Ammon's horn (tissue), 1 donor: Measurements from ENCODE around the gene ZNF317.
"Not testable (repeated sequence)": the region's sequence is repeated elsewhere in the genome, so short reads cannot be mapped to it uniquely, and the experiment has no call there.

Experiments used
- DNase-seq: peaks from one replicate; pipeline ENCODE4 v3.0.0-alpha.2; 2016; ENCODE audit warnings: low spot score

The ZNF317 gene

GRCh38 chr19:9175326-9175725 is 35.1 kb downstream of the ZNF317 start:
- DNase-seq: no peak

GRCh38 chr19:9178901-9179300 is 38.7 kb downstream of the ZNF317 start, which contains the start of gene OR7D2:
TSS of gene OR7D2 (plus strand) at chr19:9178979. CDS start at chr19:9185782, 6,803 bp downstream.
- no peak for DNase-seq

GRCh38 chr19:9183000-9183399 is 42.8 kb downstream of the ZNF317 start:
- no peak for DNase-seq

GRCh38 chr19:9187191-9187590 is 47.0 kb downstream of the ZNF317 start:
- DNase-seq: no peak

GRCh38 chr19:9189535-9189934 is 49.3 kb downstream of the ZNF317 start:
- no peak for DNase-seq

GRCh38 chr19:9198044-9198443 is 57.8 kb downstream of the ZNF317 start:
- not testable (repeated sequence) for DNase-seq

GRCh38 chr19:9205501-9206113 is 65.4 kb downstream of the ZNF317 start:
- DNase-seq: peak; percentile 77
